Neuronal stem cell (in vitro differentiated cells): Measurements from ENCODE around the gene PPP1R14D.

ENCODE experiments used
- DNase-seq: peaks from one replicate; pipeline ENCODE4 v3.0.0-alpha.2; 2013; ENCODE audit warnings: low spot score
- H2AFZ ChIP-seq: one replicate; pipeline ENCODE4 v1.6.1; 2013; ENCODE audit warnings: mild to moderate bottlenecking, low read length, inconsistent platforms
- H2AK5ac ChIP-seq: 2 replicates; pipeline ENCODE4 v1.6.1; 2013; ENCODE audit warnings: low read depth, mild to moderate bottlenecking, inconsistent platforms, low read length, moderate library complexity, mixed read lengths
- H2BK120ac ChIP-seq: 2 replicates; pipeline ENCODE4 v1.6.1; 2013; ENCODE audit warnings: low read depth, mild to moderate bottlenecking, inconsistent platforms, low read length, moderate library complexity, mixed read lengths
- H2BK12ac ChIP-seq: one replicate; pipeline ENCODE4 v1.6.1; 2013; ENCODE audit warnings: low read length, inconsistent platforms
- H2BK15ac ChIP-seq: 2 replicates; pipeline ENCODE4 v1.6.1; 2013; ENCODE audit warnings: mild to moderate bottlenecking, low read length, inconsistent platforms, mixed read lengths
- H2BK5ac ChIP-seq: one replicate; pipeline ENCODE4 v1.6.1; 2013; ENCODE audit warnings: inconsistent platforms, mild to moderate bottlenecking, low read length, moderate library complexity
- H3K14ac ChIP-seq: one replicate; pipeline ENCODE4 v1.6.1; 2013; ENCODE audit warnings: low read length, inconsistent platforms
- H3K18ac ChIP-seq: 2 replicates; pipeline ENCODE4 v1.6.1; 2013; ENCODE audit warnings: low read length, inconsistent platforms
- H3K23ac ChIP-seq: 2 replicates; pipeline ENCODE4 v1.6.1; 2013; ENCODE audit warnings: low read depth, mild to moderate bottlenecking, mixed read lengths, low read length, inconsistent platforms; ENCODE audit not compliant: poor library complexity
- H3K27ac ChIP-seq: replicated peaks from 3 replicates; pipeline ENCODE4 v1.5.1; 2013; ENCODE audit warnings: low read length, inconsistent platforms
- H3K27me3 ChIP-seq, 3 experiments: 2 replicates each; pipeline ENCODE4 v1.6.1; 2013; ENCODE audit warnings: low read length in 3 of 3, mild to moderate bottlenecking in 2 of 3, inconsistent platforms in 1 of 3, low read depth in 1 of 3, mixed read lengths in 1 of 3, moderate library complexity in 1 of 3; ENCODE audit not compliant: control insufficient read depth in 3 of 3, insufficient read depth in 3 of 3
- H3K36me3 ChIP-seq, 2 donors: replicated peaks in 1 of 2; 2 replicates each; pipeline ENCODE4 v1.6.1; 2013; ENCODE audit warnings: low read length in 2 of 2; ENCODE audit not compliant: control insufficient read depth in 2 of 2, insufficient read depth in 2 of 2
- H3K4ac ChIP-seq: 2 replicates; pipeline ENCODE4 v1.6.1; 2013; ENCODE audit warnings: inconsistent platforms, mild to moderate bottlenecking, low read length, moderate library complexity
- H3K4me1 ChIP-seq, 2 donors: 1 replicate in 1 of 2; 2 replicates in 1 of 2; pipeline ENCODE4 v1.6.1; 2013; ENCODE audit warnings: low read length in 2 of 2, low read depth in 1 of 2; ENCODE audit not compliant: control insufficient read depth in 2 of 2, insufficient read depth in 1 of 2
- H3K4me2 ChIP-seq: one replicate; pipeline ENCODE4 v1.6.1; 2013; ENCODE audit warnings: mild to moderate bottlenecking, low read length, inconsistent platforms; ENCODE audit not compliant: insufficient read depth, poor library complexity, severe bottlenecking
- H3K4me3 ChIP-seq, 2 donors: 2 replicates each; pipeline ENCODE4 v1.5.1; 2013; ENCODE audit warnings: low read length in 2 of 2, mild to moderate bottlenecking in 2 of 2, inconsistent platforms in 1 of 2, moderate library complexity in 1 of 2
- H3K79me1 ChIP-seq: one replicate; pipeline ENCODE4 v1.6.1; 2013; ENCODE audit warnings: low read depth, mild to moderate bottlenecking, inconsistent platforms, low read length, moderate library complexity
- H3K9ac ChIP-seq: one replicate; pipeline ENCODE4 v1.6.1; 2013; ENCODE audit warnings: mild to moderate bottlenecking, low read depth, low read length, inconsistent platforms; ENCODE audit not compliant: poor library complexity
- H3K9me3 ChIP-seq, 2 donors: replicated peaks in 1 of 2; 2 replicates each; pipeline versions ENCODE3 to v1.6.1; 2013; ENCODE audit warnings: low read length in 2 of 2, mild to moderate bottlenecking in 2 of 2, inconsistent platforms in 1 of 2, low read depth in 1 of 2, mixed read lengths in 1 of 2, moderate library complexity in 1 of 2; ENCODE audit not compliant: control insufficient read depth in 2 of 2, insufficient read depth in 1 of 2
- H4K8ac ChIP-seq: one replicate; pipeline ENCODE4 v1.6.1; 2013; ENCODE audit warnings: low read depth, mild to moderate bottlenecking, inconsistent platforms, low read length, moderate library complexity
- H4K91ac ChIP-seq: one replicate; pipeline ENCODE4 v1.6.1; 2013; ENCODE audit warnings: low read length, low read depth, mild to moderate bottlenecking, inconsistent platforms; ENCODE audit not compliant: poor library complexity
- WGBS, 2 donors: extraction: QIAGEN DNeasy Blood & Tissue Kit; methylation state at CpG; one replicate each; pipeline ENCODE4 v1.1.7; 2013; ENCODE audit warnings: missing lambda C conversion rate in 2 of 2, mixed read lengths in 1 of 2; ENCODE audit not compliant: insufficient read length in 2 of 2, insufficient replicate concordance in 1 of 2; ENCODE audit errors: extremely low coverage in 2 of 2; 5-methylcytosine and 5-hydroxymethylcytosine counted together

The PPP1R14D gene

DNA sequence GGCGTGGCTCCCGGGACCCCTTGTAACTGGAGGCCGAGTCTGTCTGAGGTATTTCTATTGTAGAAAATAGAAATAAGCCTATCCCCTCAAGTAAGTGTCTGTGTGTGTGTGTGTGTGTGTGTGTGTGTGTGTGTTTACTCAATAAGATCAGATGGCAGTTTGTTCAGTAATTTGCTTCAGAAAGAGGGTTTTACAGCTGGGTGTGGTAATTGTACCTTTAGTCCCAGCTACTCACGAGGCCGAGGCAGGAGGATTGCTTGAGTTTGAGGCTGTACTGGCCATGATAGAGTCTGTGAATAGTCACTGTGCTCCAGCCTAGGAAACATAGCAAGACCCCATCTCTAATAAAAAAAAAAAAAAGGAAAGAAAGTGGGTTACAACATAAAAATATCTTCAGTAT lies 24.0 kb upstream of the PPP1R14D start:
- Histone ChIP-seq H3K9me3 (no peaks in the 10 kb centered on the region), H4K91ac (no peak overlapping the region), H3K27ac (no peak overlapping the region), H2BK120ac (no peak overlapping the region), H2AK5ac (no peak overlapping the region), H3K9ac (no peak overlapping the region), H3K14ac (no peak overlapping the region), H3K23ac (no peak overlapping the region), H3K18ac (no peak overlapping the region), H4K8ac (no peak overlapping the region), H3K4me1 (peaks cover 4 to 5% of the 10 kb centered on the region in 2 donors), H3K36me3 (no peaks in the 10 kb centered on the region), H3K4ac (no peak overlapping the region), H3K4me3 (no peak overlapping the region), H2BK12ac (no peak overlapping the region), H2BK15ac (no peak overlapping the region), H2BK5ac (no peak overlapping the region), H3K4me2 (no peak overlapping the region), H3K79me1 (no peaks in the 10 kb centered on the region), H3K27me3 (peaks cover 0 to 43% (median 0%) of the 10 kb centered on the region in 3 experiments), H2AFZ (no peak overlapping the region)
- no peak for DNase-seq
- no CpG with 5 or more reads among the region's 5 CpGs for WGBS, 2 donors

GRCh38 chr15:40850576-40851112 lies 22.1 kb upstream of the PPP1R14D start:
- H3K4me1 ChIP-seq, result peaks cover 8 to 9% of the 10 kb centered on the region in 2 donors
- no peak overlapping the region for H2BK15ac ChIP-seq
- no peak overlapping the region for H2BK5ac ChIP-seq
- H4K8ac ChIP-seq, result no peak overlapping the region
- no peak overlapping the region for H2BK12ac ChIP-seq
- no peaks in the 10 kb centered on the region for H3K9me3 ChIP-seq
- no peak overlapping the region for H3K18ac ChIP-seq
- H3K9ac ChIP-seq, result no peak overlapping the region
- no peak overlapping the region for H3K23ac ChIP-seq
- no peak overlapping the region for H4K91ac ChIP-seq
- H2BK120ac ChIP-seq, result no peak overlapping the region
- WGBS, 2 donors, result no CpG with 5 or more reads among the region's 8 CpGs
- no peak overlapping the region for H2AFZ ChIP-seq
- H3K4ac ChIP-seq, result no peak overlapping the region
- H3K27me3 ChIP-seq, result peaks cover 0 to 47% (median 6%) of the 10 kb centered on the region in 3 experiments
- no peak overlapping the region for H3K4me3 ChIP-seq
- DNase-seq, result no peak
- no peak overlapping the region for H3K27ac ChIP-seq
- no peaks in the 10 kb centered on the region for H3K36me3 ChIP-seq
- H2AK5ac ChIP-seq, result no peak overlapping the region
- no peak overlapping the region for H3K4me2 ChIP-seq
- H3K14ac ChIP-seq, result peak overlapping the region; percentile 17
- H3K79me1 ChIP-seq, result no peaks in the 10 kb centered on the region

- Histone ChIP-seq H3K79me1 (no peaks in the 10 kb centered on the region), H2BK15ac (no peak overlapping the region), H3K27ac (no peak overlapping the region), H2BK12ac (no peak overlapping the region), H3K23ac (no peak overlapping the region), H3K9me3 (peaks cover 0 to 3% of the 10 kb centered on the region in 2 donors), H2BK120ac (no peak overlapping the region), H3K9ac (no peak overlapping the region), H4K8ac (no peak overlapping the region), H3K27me3 (peaks cover 18 to 63% (median 35%) of the 10 kb centered on the region in 3 experiments), H2AFZ (peak overlapping the region; percentile 69), H3K4ac (no peak overlapping the region), H3K4me3 (no peak overlapping the region), H2BK5ac (no peak overlapping the region), H3K18ac (peak overlapping the region; percentile 40), H4K91ac (no peak overlapping the region), H3K4me2 (no peak overlapping the region), H3K4me1 (peaks cover 13 to 15% of the 10 kb centered on the region in 2 donors), H2AK5ac (no peak overlapping the region), H3K14ac (no peak overlapping the region), H3K36me3 (no peaks in the 10 kb centered on the region)
- WGBS, 2 donors, result no CpG with 5 or more reads among the region's 7 CpGs
- DNase-seq, result no peak
Measured at GRCh38 chr15:40847223-40847961, 18.9 kb upstream of the PPP1R14D start.

GRCh38 chr15:40846841-40847222 lies 18.3 kb upstream of the PPP1R14D start:
- Histone ChIP-seq H3K27me3 (peaks cover 18 to 61% (median 36%) of the 10 kb centered on the region in 3 experiments), H3K9ac (no peak overlapping the region), H2BK5ac (no peak overlapping the region), H3K4me2 (no peak overlapping the region), H3K18ac (no peak overlapping the region), H2AFZ (peak overlapping the region; percentile 69), H3K4me3 (no peak overlapping the region), H3K23ac (no peak overlapping the region), H2BK120ac (no peak overlapping the region), H3K36me3 (no peaks in the 10 kb centered on the region), H2BK15ac (no peak overlapping the region), H3K79me1 (no peaks in the 10 kb centered on the region), H3K9me3 (peaks cover 0 to 3% of the 10 kb centered on the region in 2 donors), H4K8ac (no peak overlapping the region), H3K4ac (no peak overlapping the region), H3K27ac (no peak overlapping the region), H2AK5ac (no peak overlapping the region), H3K14ac (no peak overlapping the region), H2BK12ac (no peak overlapping the region), H3K4me1 (peaks cover 13 to 15% of the 10 kb centered on the region in 2 donors), H4K91ac (no peak overlapping the region)
- no peak for DNase-seq
